Measurements from ENCODE around the gene GDI2. TPM values are rescaled to one million over a fixed set of nuclear protein-coding genes. Genes with fewer than 3 reads are reported as not detected.
"Not testable (repeated sequence)": the region's sequence is repeated elsewhere in the genome, so short reads cannot be mapped to it uniquely, and the experiment has no call there.

GDI2 gene
- total RNA-seq, 1 donor from 2014 or later: 402 TPM

GRCh38 chr10:5827841-5828240 lies 14.6 kb upstream of the GDI2 start:
- no peak for DNase-seq (ENCODE audit: low read depth)
- TF ChIP-seq, protein P1, sequence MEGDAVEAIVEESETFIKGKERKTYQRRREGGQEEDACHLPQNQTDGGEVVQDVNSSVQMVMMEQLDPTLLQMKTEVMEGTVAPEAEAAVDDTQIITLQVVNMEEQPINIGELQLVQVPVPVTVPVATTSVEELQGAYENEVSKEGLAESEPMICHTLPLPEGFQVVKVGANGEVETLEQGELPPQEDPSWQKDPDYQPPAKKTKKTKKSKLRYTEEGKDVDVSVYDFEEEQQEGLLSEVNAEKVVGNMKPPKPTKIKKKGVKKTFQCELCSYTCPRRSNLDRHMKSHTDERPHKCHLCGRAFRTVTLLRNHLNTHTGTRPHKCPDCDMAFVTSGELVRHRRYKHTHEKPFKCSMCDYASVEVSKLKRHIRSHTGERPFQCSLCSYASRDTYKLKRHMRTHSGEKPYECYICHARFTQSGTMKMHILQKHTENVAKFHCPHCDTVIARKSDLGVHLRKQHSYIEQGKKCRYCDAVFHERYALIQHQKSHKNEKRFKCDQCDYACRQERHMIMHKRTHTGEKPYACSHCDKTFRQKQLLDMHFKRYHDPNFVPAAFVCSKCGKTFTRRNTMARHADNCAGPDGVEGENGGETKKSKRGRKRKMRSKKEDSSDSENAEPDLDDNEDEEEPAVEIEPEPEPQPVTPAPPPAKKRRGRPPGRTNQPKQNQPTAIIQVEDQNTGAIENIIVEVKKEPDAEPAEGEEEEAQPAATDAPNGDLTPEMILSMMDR (conservative IDR thresholded peaks at IDR 0.05; ENCODE audit: low read depth, low read length): no peak
- no peak overlapping the region for H3K4me3 ChIP-seq (ENCODE audit: low read depth, low read length)

GRCh38 chr10:5826511-5826910 lies 13.3 kb upstream of the GDI2 start:
- DNase-seq (ENCODE audit: low read depth); H3K4me3 ChIP-seq (ENCODE audit: low read depth, low read length): not testable (repeated sequence)

DNA sequence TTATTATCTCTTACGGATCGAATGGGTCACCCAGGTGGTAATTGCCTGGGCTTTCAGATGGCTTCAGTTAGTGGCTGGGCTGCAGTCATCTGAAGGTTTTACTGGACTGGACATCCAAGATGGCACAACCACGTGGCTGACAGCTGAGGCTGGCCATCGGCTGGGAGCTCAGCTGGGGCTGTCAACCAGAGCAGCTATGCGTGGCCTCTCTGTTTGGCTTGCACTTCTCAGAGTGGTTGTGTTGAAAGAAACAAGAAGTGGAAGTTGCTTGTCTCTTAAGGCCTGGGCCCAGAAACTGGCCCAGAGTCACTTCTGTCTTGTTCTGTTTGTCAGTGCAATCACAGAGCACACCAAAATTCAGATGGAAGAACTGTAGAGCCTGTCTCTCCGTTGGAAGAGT lies 5.7 kb upstream of the GDI2 start:
- no peak for DNase-seq (ENCODE audit: low read depth)
- TF ChIP-seq, protein P1 (conservative IDR thresholded peaks at IDR 0.05; ENCODE audit: low read depth, low read length): no peak
- H3K4me3 ChIP-seq (ENCODE audit: low read depth, low read length): no peak overlapping the region

- TF ChIP-seq, protein P1 (conservative IDR thresholded peaks at IDR 0.05; ENCODE audit: low read depth, low read length): no peak
Observed at GRCh38 chr10:5818048-5818331, 4.8 kb upstream of the GDI2 start.

GRCh38 chr10:5817322-5818047 lies 4.3 kb upstream of the GDI2 start:
- DNase-seq (ENCODE audit: low read depth): no peak
- TF ChIP-seq, protein P1 (conservative IDR thresholded peaks at IDR 0.05; ENCODE audit: low read depth, low read length): no peak
- no peak overlapping the region for H3K4me3 ChIP-seq (ENCODE audit: low read depth, low read length)

More at GRCh38 chr10:5818048-5818331, 4.8 kb upstream of the GDI2 start:
- no peak for DNase-seq (ENCODE audit: low read depth)
- no peak overlapping the region for H3K4me3 ChIP-seq (ENCODE audit: low read depth, low read length)

DNA sequence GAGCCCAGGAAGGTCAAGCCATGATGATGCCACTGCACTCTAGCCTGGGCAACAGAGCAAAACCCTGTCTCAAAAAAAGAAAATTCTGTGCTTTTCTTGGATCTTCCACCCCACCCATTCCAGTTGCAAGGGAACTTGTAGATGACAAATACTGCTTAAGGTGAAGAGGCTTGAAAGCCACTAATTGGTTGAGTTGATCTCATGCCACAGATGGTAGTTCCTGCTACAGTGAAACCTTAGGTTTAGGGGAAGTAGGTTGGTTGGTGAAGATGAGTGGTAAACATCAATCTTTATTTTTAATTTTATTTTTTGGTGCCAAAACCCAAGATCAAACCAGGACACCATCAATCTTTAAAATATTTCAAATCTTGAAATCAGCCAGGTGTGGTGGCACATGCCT lies 2.9 kb upstream of the GDI2 start:
- no peak for DNase-seq (ENCODE audit: low read depth)
- TF ChIP-seq, protein P1 (conservative IDR thresholded peaks at IDR 0.05; ENCODE audit: low read depth, low read length): no peak
- H3K4me3 ChIP-seq (ENCODE audit: low read depth, low read length): no peak overlapping the region

- no peak for DNase-seq (ENCODE audit: low read depth)
- TF ChIP-seq, protein P1 (conservative IDR thresholded peaks at IDR 0.05; ENCODE audit: low read depth, low read length): no peak
- H3K4me3 ChIP-seq (ENCODE audit: low read depth, low read length): peak overlapping the region; percentile 86
Observed at GRCh38 chr10:5814110-5815107, 1.2 kb upstream of the GDI2 start.
